HG03571 (cell line): Measurements from ENCODE around the gene SNAP23.

Experiments used
- ATAC-seq: cut with Tn5 transposase; IDR thresholded peaks from one replicate; pipeline ENCODE4 v1.9.1; 2021; ENCODE audit not compliant: unreplicated experiment

SNAP23 gene

DNA sequence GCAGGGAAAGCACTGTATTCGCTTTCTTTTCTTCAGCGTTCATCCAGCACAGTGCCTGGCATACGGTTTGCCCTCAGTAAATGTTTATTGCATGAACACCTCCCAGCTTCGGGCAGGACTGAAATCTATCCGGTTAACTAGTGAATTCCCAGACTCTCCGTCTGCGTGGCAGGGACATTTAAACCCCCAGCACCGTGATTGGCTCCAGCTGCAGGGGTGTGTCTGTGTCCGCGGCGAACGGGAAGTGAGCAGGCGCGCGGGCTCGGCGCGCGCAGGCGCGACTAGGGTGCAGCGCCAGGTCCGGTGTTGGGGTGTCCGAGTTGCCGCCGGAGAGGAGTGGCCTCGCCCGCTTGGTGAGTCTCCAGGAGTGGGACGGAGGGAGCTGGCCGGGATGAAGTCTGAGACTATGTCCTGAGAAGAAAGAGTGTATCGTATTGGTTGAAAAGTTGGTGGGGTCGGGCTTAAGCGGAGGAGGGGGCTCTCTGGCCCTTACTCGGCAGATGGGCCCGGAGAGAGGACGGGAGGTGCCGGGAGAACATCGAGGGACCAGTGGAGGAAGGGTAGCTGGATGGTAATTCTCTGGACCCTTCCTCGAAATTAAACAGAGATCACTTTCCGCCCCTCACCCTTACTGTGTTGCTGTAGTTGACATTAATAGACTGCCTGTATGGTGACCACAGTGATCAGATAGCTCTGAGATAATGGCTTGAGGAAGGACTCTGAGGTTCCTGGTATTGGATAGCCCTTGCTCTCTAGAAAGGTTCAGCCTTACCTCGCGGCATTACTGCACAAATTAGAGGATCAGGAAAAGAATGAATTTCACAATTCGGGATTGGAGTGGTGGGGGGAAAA lies at the start of gene SNAP23:
Gene SNAP23, plus strand, starts transcription at position 274 of the 852 bp plus-strand sequence. CDS start 16,213 bp downstream, outside the sequence.
- ATAC-seq = peak; percentile 71

DNA sequence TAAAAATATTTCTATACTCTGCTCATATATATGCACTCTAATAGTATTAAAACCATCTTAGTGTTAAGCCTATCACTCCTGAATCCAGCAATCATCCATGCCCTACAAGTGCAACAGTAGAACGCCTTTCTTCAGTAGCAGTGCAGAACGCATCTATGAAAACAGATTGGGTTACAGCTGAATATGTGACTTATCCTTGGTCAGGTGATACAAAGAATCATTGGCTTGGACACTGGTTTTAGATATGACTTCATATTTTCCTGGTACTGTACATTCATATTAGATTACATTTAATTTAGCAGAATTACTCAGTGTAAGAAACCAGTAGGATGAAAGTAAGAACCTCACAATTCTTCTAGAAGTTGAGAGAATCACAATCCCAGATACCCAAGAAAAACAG lies 47.8 kb upstream of the SNAP23 start:
- ATAC-seq = no peak

DNA sequence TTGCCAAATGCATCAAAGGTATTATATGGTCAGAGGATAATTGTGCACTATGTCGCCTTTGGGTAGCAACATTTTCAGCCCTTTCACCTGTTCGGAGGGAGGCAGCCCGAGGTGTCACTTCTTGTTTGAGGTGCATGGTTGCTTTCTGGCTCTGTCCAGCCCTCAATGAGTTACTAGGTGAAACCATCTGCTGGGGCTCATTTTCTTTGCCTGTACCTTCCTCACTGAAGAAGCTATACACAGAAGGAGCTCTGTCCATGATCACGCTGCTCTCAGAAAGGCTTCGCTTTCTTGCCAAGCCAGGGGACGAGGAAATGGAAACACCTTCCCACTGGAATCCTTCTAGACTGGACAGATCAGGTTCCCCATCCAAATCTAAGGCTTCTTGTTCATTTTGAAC lies 47.2 kb upstream of the SNAP23 start:
- ATAC-seq = no peak

DNA sequence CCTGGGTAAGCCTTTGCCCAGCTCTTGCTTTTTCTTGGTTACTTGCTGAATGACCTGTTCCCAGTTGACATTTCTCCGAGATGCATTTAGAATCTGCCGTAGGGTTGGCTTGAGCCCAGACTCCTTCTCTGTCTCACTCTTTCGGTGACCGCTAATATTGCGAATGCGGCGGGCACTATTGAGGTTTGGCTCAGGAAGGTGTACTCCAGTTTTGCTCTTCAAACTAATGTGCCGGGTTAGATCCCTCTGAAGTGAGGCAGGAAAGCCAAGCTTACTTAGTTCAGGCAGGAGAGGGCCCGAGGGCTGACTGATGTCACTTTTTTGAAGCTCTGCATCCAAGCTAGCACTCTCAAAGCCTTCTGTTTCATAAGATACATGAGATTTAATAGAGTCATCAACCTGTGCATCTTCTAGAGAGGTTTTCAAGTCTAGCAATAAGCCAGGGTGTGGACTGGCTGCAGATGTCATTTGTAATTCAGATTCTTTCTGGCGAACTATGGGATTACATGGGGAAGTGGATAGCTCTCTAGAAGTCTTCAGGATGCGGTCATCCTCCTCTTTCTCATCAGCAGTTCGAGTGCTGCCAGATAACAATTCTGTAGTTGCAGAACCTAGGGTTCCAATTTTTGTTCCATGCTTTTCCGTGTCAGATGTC lies 45.5 kb upstream of the SNAP23 start:
- ATAC-seq = no peak

DNA sequence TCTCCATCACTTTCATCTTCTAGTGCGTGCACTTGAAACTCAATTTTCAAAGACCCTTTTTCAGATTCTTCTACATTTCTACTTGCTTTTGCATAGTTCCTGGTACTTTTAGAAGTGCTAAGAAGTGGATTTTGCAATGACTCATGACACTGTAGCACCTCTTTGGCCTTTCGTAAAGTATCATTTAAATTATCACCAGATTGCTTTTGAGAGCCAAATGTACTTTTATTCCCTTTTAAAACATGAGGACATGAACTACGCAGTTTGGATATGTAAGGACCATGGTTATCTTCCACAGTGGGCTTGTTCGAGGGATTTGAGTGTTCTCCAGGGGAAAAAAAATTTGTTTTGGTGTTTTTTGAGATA lies 45.0 kb upstream of the SNAP23 start:
- ATAC-seq = no peak

DNA sequence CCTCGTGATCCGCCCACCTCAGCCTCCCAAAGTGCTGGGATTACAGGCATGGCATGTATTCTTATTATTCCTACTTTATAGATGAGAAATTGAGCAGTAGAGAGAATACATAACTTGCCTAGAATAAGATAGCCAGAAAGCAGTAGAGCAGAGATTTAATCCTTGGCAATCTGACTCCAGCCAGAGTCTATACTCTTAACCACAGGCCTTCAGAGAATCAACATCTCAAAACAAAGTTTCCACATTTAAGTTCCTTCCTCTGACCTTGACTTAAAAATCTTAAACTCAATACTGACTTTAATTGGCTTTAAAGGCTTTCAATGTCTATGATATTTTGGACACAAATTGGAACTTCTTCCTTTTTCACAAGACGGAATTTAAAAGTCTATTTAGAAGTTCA lies 41.6 kb upstream of the SNAP23 start:
- no peak for ATAC-seq

DNA sequence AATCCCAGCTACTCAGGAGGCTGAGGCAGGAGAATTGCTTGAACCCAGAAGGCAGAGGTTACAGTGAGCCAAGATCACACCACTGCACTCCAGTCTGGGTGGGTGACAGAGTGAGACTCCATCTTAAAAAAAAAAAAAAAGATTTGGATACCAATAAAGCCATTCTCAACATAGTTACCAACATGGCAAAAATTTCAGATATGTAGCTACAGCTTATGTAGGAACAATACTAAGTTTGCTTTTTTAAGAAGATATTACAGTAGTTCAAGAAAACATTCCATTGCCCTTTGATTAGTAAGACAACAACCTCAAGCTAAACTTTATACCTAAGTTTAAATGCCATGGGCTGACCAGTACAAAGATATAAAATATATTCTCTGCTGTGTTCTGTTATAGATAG lies 38.9 kb upstream of the SNAP23 start:
- ATAC-seq = no peak

DNA sequence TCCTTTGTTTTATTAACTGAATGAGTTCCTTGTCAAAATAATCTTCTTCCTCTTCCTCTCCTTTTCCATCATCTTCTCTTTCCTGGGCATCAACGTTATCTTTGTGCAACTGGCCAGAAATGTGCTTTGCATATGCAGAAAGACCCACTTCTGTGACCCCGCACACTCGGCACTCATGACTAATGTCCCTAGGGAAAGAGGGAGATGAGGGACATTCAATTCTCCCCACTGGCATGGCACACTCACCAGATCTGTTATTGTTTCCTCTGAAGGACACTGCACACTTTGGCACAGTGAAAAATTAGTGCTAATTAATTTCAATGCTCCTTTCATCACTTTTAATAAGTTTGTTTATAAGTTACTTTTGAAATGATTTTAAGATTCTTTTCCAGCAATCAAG lies 38.5 kb upstream of the SNAP23 start:
- ATAC-seq = no peak

DNA sequence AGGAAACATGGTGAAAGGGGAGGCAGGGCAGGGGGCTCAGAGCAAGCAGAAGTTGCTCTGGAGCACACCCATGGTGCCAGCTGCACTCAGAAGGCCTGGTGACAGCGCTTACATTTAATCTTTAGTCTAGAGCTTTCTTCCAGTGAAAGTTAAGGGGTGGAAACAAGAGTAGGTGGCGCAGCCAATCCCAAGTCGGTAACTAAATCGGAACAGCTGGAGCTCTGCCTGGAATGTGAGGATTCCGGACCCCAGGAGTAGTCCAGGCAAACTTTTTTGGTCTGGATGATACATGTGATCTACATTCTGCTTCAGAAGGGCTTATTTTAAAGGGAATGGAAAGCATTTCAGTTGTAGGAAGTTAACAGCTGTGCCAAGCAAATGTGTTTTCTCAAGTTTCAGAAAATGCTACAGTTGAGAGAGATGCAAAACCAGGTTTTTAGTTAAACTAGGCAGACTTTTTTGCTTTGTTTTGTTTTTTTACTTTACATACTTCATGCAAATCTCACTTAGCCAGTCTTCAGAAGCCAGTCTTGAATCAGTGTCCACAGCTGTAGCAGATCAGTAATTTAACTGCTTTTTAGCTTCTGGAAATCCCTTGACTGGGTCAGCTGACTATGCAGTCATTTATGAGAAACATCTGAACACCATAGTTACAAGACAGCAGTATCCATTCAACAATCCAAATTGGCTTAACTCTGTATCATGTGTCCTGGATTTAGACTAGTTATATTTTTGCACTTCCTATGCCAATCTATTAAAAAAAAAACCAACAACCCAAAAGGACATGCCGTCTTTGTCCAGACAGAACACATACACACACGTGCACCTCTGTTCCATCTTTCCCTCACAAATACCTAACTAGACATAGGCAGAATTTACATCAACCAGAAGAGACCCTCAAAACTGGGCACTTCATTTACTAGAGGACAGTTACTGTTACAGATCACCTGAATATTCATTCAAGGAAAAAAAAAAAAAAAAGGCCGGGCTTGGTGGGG lies 37.7 kb upstream of the SNAP23 start:
- ATAC-seq = peak; percentile 66

DNA sequence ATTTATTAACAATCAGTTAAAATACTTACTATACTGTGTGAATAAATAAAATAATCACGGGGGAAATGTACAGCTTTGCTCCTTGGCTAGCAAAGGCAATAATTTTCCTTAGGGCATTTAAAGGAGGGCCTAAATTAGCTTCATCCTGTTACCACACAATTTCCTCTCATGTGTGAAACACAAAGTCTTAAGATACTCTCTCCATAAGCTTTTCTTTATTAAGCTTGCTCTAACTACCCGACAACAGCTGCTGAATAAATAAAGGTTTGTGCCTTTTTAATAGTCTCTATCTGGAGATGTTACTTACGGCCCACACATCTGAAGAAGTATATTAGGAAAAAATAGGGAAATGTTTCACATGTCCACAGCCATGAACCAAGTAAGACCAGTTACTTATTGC lies 34.2 kb upstream of the SNAP23 start:
- ATAC-seq = no peak

DNA sequence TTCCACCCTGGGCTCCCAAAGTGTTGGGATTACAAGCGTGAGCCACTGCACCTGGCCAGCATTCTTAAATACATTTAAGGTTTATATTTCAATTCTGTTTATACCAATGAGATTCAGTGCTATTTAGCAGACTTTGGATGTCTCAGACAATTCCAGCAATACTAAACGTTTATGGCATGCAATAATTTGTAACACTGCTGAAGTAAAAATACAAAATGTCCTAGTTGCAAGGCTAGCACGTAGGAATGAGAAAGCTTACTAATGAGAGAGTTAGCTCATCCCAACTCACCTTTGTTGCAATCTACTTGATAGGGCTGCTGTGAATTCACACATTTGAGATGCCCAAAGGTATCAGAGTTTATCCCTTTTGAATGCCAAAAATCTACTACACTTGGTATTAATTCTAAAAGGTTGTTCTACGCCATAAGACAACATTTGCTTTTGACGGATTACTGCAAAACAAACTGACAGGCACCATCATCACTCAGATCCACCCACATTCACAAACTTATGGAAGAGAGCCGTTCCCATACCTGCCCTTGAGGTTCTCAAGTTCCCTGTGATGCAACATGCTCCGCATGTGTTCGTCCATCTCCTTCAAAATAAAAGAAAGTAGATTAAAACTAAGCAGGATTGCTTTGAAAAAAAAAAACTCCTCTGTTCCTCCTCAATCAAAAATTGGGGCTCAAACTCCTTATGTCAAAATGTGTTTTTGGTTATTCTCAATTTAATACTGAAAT lies 29.7 kb upstream of the SNAP23 start:
- ATAC-seq = no peak

DNA sequence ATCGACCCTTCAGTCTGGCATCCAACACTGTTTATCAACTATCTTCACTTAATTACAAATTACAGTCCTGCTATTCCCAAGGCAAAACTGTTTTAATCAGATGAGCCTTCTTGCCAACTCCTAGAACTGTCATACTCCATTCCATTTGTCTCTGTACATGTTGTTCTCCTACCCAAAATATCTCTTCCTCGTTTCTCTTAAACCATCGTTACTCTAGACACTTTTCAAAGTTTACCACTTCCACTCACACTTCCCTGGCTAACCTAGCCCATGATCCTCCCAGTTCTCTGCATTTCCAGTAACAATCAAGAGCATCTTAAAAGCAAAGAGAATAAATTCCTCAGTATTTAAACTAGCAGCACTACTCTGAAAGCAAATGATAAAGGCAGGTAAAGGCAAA lies 24.4 kb upstream of the SNAP23 start:
- no peak for ATAC-seq

DNA sequence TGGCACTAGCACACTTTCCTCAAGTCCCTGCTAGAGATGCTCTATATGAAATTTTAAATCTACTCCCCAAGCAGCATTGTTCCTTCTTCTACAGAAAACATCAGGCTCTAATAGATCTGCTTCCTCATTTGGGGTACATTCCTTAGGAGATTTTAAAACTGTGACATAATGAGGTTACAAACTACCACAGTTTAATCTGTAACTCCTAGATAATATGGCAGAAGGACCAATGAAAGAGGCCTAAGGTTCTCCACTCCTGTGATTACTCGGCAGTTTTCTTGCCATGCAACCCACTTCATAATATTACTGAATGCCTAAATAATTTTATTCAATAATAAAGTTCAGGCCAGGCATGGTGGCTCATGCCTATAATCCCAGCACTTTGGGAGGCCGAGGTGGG lies 20.6 kb upstream of the SNAP23 start:
- no peak for ATAC-seq

DNA sequence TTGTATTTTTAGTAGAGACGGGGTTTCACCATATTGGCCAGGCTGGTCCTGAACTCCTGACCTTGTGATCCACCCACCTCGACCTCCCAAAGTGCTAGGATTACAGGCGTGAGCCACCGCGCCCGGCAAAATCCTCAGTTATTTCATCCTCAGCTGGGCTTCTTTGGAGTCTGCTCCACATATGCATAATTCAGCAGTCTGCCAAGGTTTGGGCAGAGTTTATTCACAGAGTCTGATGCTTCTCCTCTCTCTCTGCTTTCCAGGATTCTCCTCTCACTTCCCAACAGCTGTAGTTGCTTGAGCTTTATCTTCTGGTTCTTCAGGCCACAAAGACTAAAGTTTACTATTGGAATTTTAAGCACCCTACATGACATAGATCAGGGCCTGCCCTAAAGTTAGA lies 12.7 kb upstream of the SNAP23 start:
- no peak for ATAC-seq

DNA sequence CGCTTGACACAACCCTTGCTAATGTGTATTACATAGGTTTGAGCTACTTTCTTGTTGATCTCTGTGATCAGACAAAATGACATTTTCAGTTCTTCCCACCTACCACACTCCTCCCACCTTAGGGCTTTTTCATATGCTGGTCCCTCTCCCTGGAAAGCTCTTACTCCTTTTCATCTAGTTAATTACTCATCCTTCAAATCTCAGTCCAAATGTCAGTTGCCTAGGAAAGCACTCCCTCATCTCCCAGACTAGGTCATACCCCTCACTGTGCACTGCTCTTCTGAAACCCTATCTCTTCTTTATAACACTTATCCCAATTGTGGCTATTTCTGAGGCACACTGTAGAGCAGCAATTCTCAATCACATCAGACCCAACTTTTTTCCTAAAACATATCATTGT lies 11.8 kb upstream of the SNAP23 start:
- ATAC-seq = no peak

DNA sequence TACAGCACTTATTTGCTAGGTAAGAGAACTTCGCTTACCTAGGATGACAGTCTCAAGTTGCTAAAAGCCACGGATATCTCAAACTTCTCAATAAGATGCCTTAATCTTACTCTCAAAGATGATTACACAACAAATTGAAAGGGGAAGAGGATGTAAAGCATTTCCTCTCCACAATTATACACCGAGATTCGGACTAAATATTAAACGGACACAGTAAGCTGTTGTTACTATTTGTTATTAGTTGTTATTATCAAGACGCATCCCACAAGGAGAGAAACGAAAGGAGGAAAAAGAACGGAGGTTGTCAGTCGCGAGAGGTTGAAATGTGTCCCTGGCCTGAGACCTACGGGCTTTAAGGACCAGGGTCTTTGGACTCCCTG lies 5.2 kb upstream of the SNAP23 start:
- no peak for ATAC-seq

DNA sequence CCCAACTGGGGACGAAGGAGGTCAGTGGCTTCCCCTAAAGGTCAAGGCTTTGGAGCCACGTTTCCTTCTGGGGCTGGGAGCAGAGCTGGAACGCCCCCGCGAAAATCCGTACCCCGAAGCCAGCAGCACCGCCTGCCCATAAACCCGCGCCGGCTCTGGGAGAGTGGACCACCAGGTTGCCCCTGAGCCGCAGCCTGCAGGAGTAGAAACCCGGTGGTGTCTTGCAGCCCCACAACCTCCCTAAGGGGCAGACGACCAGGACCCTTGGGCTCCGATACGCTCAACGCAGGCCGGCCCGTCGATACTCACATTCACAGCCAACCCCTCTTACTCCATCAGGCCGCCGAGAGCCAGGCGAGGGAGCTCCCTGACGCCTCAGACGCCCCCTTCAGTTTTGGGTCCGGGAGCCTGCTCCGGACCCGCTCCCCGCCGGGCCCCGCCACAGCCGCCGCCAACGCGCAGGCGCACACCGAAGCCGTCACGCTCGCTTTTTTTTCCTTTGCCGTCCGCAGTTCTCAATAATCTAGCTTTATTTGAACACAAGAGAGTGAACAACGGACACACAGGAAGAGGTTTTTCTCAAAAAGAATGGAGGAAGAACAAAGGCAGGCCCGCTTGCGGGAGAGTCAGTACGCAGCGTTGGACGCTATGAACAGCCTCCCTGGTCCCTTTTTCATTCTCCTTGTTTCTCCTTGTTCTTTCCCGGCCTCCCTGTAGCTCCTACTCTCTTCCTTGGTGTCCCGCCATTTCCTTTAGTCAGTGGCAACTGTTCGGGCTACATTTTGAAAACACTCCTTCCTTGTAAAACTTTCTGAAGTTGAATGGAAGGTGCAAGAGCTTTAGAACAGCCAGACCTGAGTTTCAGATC lies 4.5 kb upstream of the SNAP23 start, which contains the start of gene ZNF106:
Gene ZNF106, minus strand, starts transcription at position 471 of the 868 bp plus-strand sequence. CDS start 18,852 bp downstream, outside the sequence.
- peak; percentile 54 for ATAC-seq

DNA sequence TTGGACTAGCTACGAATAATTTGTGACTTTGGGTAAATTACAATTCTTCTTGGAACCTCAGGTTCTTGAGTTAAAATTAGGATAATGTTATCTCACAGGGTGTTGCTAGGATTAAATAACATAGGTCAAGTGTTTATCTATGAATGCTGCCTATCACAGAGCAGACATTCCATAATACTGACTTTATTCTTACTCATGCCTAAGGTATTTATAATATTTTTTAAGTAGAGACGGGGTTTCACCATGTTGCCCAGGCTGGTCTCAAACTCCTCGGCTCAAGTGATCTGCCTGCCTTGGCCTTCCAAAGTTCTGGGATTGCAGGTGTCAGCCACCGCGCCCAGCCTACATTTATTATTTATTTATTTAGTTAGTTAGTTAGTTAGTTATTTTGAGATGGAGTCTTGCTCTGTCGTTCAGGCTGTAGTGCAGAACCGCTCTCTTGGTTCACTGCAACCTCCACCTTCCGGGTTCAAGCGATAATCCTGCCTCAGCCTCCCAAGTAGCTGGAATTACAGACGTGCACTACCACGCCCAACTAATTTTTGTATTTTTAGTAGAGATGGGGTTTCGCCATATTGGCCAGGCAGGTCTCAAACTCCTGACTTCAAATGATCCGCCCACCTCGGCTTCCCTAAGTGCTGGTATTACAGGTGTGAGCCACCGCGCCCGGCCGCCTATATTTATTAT lies 3.8 kb upstream of the SNAP23 start:
- ATAC-seq = no peak

DNA sequence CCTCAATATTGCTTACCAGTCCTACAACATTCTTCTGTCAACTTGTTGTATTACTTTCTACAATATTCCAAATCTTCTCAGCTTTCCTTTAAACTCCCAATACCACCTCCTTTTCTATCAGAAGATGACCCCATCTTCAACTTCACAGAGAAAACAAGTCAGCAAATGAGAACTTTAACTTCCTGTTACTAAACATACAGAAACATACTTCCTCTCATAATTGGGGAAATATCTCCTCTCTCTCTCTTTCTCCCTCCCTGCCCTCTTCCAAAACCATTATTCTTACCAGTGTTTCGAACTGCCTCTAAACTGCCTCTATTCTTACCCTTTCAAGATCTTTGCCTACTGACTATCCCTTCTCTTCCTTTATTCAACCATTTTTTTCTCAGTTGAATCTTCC lies 1.8 kb upstream of the SNAP23 start:
- ATAC-seq = no peak
